Smooth muscle cell (in vitro differentiated cells): ENCODE results near the gene TNFSF12. TPM values are rescaled to one million over a fixed set of nuclear protein-coding genes. Genes with fewer than 3 reads are reported as not detected.
A peak's percentile ranks its signal among the peaks of the same experiment; 100 is the strongest.

Experiments used
- DNase-seq: peaks from one replicate; lab custom pipeline; 2025; ENCODE audit not compliant: unreplicated experiment; lab: John Stamatoyannopoulos, UW
- H2AFZ ChIP-seq: fragments of 200-600 bp; sonication (generic); 2 replicates; pipeline ENCODE4 v1.6.0; 2016; ENCODE audit warnings: antibody characterized with exemption, low read depth, mild to moderate bottlenecking
- H3F3A ChIP-seq: fragments of 200-600 bp; sonication (generic); 2 replicates; pipeline ENCODE4 v1.6.0; 2017; ENCODE audit warnings: antibody characterized with exemption, low read depth
- H3K27ac ChIP-seq: fragments of 200-600 bp; sonication (generic); 2 replicates; pipeline ENCODE4 v1.5.1; 2016; ENCODE audit warnings: low read depth, mild to moderate bottlenecking
- H3K27me3 ChIP-seq: fragments of 200-600 bp; sonication (generic); 2 replicates; pipeline ENCODE4 v1.6.1; 2016; ENCODE audit warnings: low read depth, mild to moderate bottlenecking
- H3K36me3 ChIP-seq: fragments of 200-600 bp; sonication (generic); 2 replicates; pipeline ENCODE4 v1.5.1; 2016; ENCODE audit warnings: low read depth
- H3K4me1 ChIP-seq: fragments of 200-600 bp; sonication (generic); 2 replicates; pipeline ENCODE4 v1.5.1; 2016; ENCODE audit warnings: low read depth
- H3K4me2 ChIP-seq: fragments of 200-600 bp; sonication (generic); 2 replicates; pipeline ENCODE4 v1.6.0; 2016; ENCODE audit warnings: mild to moderate bottlenecking
- H3K4me3 ChIP-seq: fragments of 200-600 bp; sonication (generic); 2 replicates; pipeline ENCODE4 v1.5.1; 2016; ENCODE audit warnings: mild to moderate bottlenecking
- H3K79me2 ChIP-seq: fragments of 200-600 bp; sonication (generic); 2 replicates; pipeline ENCODE4 v1.6.0; 2016; ENCODE audit warnings: low read depth, mild to moderate bottlenecking
- H3K9ac ChIP-seq: fragments of 200-600 bp; sonication (generic); 2 replicates; pipeline ENCODE4 v1.6.0; 2016; ENCODE audit warnings: low read depth
- H3K9me3 ChIP-seq: fragments of 200-600 bp; sonication (generic); replicated peaks from 2 replicates; pipeline ENCODE4 v1.5.1; 2016; ENCODE audit warnings: low read depth
- H4K20me1 ChIP-seq: fragments of 200-600 bp; sonication (generic); 2 replicates; pipeline ENCODE4 v1.6.0; 2016; ENCODE audit warnings: low read depth
- WGBS: methylation state at CpG from one replicate; pipeline ENCODE4 v1.1.7; 2016; ENCODE audit warnings: low lambda C conversion rate; 5-methylcytosine and 5-hydroxymethylcytosine counted together
- polyA plus RNA-seq: library from polyadenylated mRNA; unstranded; fragments of >200 nt; fragmentation: Nextera tagmentation; extraction: Ambion mirVana; gene quantifications from 2 replicates; pipeline ENCODE4 v1.2.1, GENCODE V29; 2016
- total RNA-seq: library from RNA; depleted of rRNA; stranded (reverse); fragments of >200 nt; gene quantifications from 2 replicates; pipeline ENCODE4 v1.2.3, GENCODE V29; 2014
- TF ChIP-seq, protein P1 (sequence below): fragments of 200-600 bp; sonication (generic); IDR thresholded peaks from 2 replicates; pipeline ENCODE4 v1.5.1; 2017; ENCODE audit warnings: borderline replicate concordance, mild to moderate bottlenecking, antibody characterized with exemption; ENCODE audit not compliant: insufficient read depth, poor library complexity, severe bottlenecking

Gene TNFSF12
- total and polyA plus RNA-seq, 2 experiments from 2014 or later = 6.2 to 13.6 TPM

DNA sequence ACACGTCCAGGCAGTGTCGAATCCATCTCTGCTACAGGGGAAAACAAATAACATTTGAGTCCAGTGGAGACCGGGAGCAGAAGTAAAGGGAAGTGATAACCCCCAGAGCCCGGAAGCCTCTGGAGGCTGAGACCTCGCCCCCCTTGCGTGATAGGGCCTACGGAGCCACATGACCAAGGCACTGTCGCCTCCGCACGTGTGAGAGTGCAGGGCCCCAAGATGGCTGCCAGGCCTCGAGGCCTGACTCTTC is 23.4 kb downstream of the TNFSF12 start:
- H3K27me3 ChIP-seq = no peaks in the 10 kb centered on the region
- under 1% methylated on average over 11 of the region's 11 CpGs for WGBS
- H3F3A ChIP-seq = peaks cover 42% of the 10 kb centered on the region
- no peaks in the 10 kb centered on the region for H3K9me3 ChIP-seq
- peaks cover 16% of the 10 kb centered on the region for H3K4me1 ChIP-seq
- peak overlapping the region; percentile 45 for H3K4me3 ChIP-seq
- H4K20me1 ChIP-seq = peaks cover 46% of the 10 kb centered on the region
- H3K79me2 ChIP-seq = peaks cover 62% of the 10 kb centered on the region
- H3K4me2 ChIP-seq = peak overlapping the region; percentile 81
- peak overlapping the region; percentile 69 for H3K27ac ChIP-seq
- H2AFZ ChIP-seq = no peak overlapping the region
- H3K9ac ChIP-seq = peak overlapping the region; percentile 30
- DNase-seq = no peak
- peaks cover 4% of the 10 kb centered on the region for H3K36me3 ChIP-seq
- TF ChIP-seq, protein P1, sequence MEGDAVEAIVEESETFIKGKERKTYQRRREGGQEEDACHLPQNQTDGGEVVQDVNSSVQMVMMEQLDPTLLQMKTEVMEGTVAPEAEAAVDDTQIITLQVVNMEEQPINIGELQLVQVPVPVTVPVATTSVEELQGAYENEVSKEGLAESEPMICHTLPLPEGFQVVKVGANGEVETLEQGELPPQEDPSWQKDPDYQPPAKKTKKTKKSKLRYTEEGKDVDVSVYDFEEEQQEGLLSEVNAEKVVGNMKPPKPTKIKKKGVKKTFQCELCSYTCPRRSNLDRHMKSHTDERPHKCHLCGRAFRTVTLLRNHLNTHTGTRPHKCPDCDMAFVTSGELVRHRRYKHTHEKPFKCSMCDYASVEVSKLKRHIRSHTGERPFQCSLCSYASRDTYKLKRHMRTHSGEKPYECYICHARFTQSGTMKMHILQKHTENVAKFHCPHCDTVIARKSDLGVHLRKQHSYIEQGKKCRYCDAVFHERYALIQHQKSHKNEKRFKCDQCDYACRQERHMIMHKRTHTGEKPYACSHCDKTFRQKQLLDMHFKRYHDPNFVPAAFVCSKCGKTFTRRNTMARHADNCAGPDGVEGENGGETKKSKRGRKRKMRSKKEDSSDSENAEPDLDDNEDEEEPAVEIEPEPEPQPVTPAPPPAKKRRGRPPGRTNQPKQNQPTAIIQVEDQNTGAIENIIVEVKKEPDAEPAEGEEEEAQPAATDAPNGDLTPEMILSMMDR = no peak

DNA sequence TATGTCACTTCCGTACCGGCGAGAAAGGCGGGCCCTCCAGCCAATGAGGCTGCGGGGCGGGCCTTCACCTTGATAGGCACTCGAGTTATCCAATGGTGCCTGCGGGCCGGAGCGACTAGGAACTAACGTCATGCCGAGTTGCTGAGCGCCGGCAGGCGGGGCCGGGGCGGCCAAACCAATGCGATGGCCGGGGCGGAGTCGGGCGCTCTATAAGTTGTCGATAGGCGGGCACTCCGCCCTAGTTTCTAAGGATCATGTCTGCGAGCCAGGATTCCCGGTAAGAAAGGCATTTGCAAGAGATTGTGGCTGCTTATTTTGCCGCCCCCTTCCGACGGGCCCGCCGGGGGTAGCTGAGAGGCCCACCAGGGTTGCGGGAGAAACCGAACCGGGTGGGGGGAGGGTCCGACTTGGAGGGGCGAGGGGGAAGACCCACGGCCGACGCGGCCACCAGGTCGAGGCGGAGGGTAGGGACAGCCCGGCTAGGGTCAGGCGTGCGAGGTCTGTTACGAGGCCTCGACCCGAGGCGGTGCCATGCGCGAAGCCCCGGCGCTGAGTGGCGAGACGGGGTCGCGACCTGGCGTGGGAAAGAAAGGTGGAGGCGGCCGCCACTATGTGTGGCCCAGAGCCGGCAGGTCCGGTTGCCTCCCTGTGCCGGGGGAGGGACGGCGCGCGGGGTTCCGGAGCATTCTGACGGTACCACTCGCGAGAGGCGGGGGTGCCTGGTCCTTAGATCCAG is 23.9 kb downstream of the TNFSF12 start:
- H4K20me1 ChIP-seq = peaks cover 51% of the 10 kb centered on the region
- DNase-seq = peak; percentile 96
- H3K4me2 ChIP-seq = peak overlapping the region; percentile 90
- under 1% methylated on average over 56 of the region's 73 CpGs for WGBS
- H3K4me1 ChIP-seq = peaks cover 16% of the 10 kb centered on the region
- H3K4me3 ChIP-seq = peak overlapping the region; percentile 93
- peaks cover 63% of the 10 kb centered on the region for H3K79me2 ChIP-seq
- peaks cover 9% of the 10 kb centered on the region for H3K36me3 ChIP-seq
- peaks cover 46% of the 10 kb centered on the region for H3F3A ChIP-seq
- TF ChIP-seq, protein P1 = peak; percentile 21
- H3K9me3 ChIP-seq = no peaks in the 10 kb centered on the region
- no peak overlapping the region for H2AFZ ChIP-seq
- H3K27ac ChIP-seq = peak overlapping the region; percentile 94
- peak overlapping the region; percentile 98 for H3K9ac ChIP-seq
- H3K27me3 ChIP-seq = no peaks in the 10 kb centered on the region

DNA sequence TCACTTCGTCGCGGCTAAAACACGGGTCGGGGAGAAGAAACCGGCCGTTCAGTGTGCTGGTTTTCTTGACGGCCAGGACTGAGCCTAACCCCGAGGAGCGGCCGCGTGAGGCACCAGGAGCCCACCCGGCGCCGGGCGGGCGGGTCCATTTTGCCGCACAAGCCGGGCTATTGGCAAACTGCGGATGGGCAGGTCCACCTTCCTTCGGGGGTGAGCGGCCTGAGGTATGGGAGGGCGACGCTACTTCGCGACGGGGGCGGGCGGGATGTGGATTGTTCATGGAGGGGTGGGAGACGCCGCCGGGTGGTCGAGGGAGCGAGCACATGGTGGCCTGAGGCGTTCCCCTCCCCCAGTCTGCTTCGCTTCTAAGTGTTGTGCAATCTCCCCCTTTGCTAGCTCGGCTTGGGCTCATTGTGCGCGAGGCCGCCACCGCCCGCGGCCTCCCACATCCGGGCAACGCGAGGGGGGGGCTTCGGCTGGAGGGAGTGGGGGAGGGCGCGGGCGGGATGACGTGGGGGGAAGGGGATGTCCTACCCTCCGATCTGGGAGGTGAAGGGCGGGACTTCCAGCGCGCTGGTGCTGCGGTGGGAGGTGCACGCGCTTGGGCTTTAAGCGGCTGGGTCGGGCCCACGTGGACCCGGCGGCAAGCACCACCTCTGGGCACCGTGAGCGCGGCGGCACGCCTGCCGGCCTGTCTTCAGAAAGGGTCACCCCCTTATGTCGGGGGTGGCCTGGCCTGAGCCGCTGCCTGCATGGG is 24.6 kb downstream of the TNFSF12 start:
- peaks cover 60% of the 10 kb centered on the region for H3K79me2 ChIP-seq
- no peak overlapping the region for H2AFZ ChIP-seq
- no peaks in the 10 kb centered on the region for H3K27me3 ChIP-seq
- peak; percentile 77 for DNase-seq
- peak overlapping the region; percentile 93 for H3K4me3 ChIP-seq
- peaks cover 58% of the 10 kb centered on the region for H4K20me1 ChIP-seq
- 2% methylated on average over 35 of the region's 71 CpGs for WGBS
- TF ChIP-seq, protein P1 = no peak
- H3K9ac ChIP-seq = peak overlapping the region; percentile 98
- H3K4me1 ChIP-seq = peaks cover 16% of the 10 kb centered on the region
- peak overlapping the region; percentile 90 for H3K4me2 ChIP-seq
- H3K9me3 ChIP-seq = no peaks in the 10 kb centered on the region
- H3K27ac ChIP-seq = peak overlapping the region; percentile 94
- peaks cover 54% of the 10 kb centered on the region for H3F3A ChIP-seq
- H3K36me3 ChIP-seq = peaks cover 9% of the 10 kb centered on the region
